ENCODE results near the gene CCDC127. TPM values are rescaled to one million over a fixed set of nuclear protein-coding genes. Genes with fewer than 3 reads are reported as not detected.

CCDC127 gene
- total RNA-seq, 4 donors from 2014 or later: 4.1 to 9.0 (median 7.2) TPM

- DNase-seq: no peak
- TF ChIP-seq CTCF (IDR thresholded peaks at IDR 0.05) (no peak), POLR2A (IDR thresholded peaks at IDR 0.05) (no peak)
Observed at GRCh38 chr5:206927-207536, 10.9 kb downstream of the CCDC127 start.

DNA sequence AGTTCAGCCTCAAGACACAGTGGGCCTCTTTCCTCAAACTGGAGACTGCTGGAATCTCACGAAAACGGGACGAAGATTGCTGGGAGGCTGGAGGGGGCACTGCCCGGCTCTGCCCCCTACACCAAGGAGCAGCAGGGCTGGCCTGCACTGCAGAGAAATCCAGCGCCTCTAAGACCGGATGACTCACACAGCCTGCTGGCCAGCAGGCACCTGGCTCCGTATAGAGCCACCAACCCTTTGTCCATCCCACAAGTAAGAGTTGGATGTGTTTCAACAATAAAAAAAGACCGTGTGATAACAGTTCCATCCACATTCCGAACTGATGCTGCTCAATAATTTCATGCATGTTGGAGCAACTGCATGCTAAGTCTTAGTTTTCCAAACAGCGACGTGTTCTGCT lies 11.5 kb downstream of the CCDC127 start:
- H3K36me3 ChIP-seq: peaks cover 0 to 27% (median 0%) of the 10 kb centered on the region in 3 donors
- no peaks in the 10 kb centered on the region for H3K9me3 ChIP-seq
- H3K4me1 ChIP-seq: no peaks in the 10 kb centered on the region
- no peak overlapping the region for H3K27ac ChIP-seq
- no peak for DNase-seq
- H3K27me3 ChIP-seq: no peaks in the 10 kb centered on the region
- H3K4me3 ChIP-seq: no peak overlapping the region
- no peak for TF ChIP-seq POLR2A (IDR thresholded peaks at IDR 0.05)
- no peak for TF ChIP-seq CTCF (IDR thresholded peaks at IDR 0.05)

More at GRCh38 chr5:206927-207536, 10.9 kb downstream of the CCDC127 start:
- Histone ChIP-seq H3K36me3 (peaks cover 0 to 27% (median 0%) of the 10 kb centered on the region in 3 donors), H3K9me3 (no peaks in the 10 kb centered on the region), H3K27me3 (no peaks in the 10 kb centered on the region), H3K4me1 (no peaks in the 10 kb centered on the region), H3K27ac (no peak overlapping the region), H3K4me3 (no peak overlapping the region)

DNA sequence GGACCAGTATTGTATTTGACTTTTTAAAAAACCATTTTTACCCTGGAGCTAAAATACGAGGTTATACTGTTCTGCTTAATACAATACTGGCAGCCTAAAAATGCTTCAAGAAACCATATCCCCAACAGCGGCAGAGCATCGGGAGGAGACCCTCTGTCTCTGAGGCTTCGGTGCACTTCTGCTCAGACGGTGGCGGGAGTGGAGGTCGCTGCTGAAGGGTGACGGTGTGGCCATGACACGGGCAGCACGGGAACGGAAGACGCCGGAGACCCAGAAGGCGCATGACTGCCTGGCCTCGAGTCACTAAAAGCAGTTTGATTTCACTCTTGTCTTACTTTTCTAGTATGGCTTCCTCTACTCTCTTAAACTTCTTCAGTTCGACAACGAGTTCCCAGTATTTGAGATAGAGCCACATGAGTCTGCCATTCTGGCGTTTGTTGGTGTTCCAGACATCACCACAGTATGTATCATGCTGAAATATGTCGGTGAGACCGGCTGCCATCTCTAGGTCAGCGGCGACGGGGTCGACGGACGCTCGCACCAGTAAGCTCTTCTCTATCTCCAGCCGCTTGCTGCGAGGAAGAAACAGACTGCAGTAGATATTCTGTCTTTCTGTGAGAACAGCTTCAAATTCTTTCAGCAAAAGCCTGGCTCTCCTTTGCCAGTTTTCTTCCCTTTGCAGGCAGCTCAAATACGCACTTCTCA lies 12.8 kb downstream of the CCDC127 start:
- Histone ChIP-seq H3K9me3 (no peaks in the 10 kb centered on the region), H3K4me3 (no peak overlapping the region), H3K36me3 (peaks cover 0 to 27% (median 0%) of the 10 kb centered on the region in 3 donors), H3K27ac (no peak overlapping the region), H3K4me1 (no peaks in the 10 kb centered on the region), H3K27me3 (no peaks in the 10 kb centered on the region)
- DNase-seq: peak in 1 of 3 donors; percentile 36
- no peak for TF ChIP-seq POLR2A (IDR thresholded peaks at IDR 0.05)
- no peak for TF ChIP-seq CTCF (IDR thresholded peaks at IDR 0.05)

- TF ChIP-seq POLR2A (IDR thresholded peaks at IDR 0.05): no peak
- TF ChIP-seq CTCF (IDR thresholded peaks at IDR 0.05): no peak
- DNase-seq: no peak
- Histone ChIP-seq H3K9me3 (no peaks in the 10 kb centered on the region), H3K27me3 (no peaks in the 10 kb centered on the region), H3K36me3 (peaks cover 0 to 27% (median 0%) of the 10 kb centered on the region in 3 donors), H3K27ac (no peak overlapping the region), H3K4me3 (no peak overlapping the region), H3K4me1 (no peaks in the 10 kb centered on the region)
Observed at GRCh38 chr5:204462-204861, 13.5 kb downstream of the CCDC127 start.

GRCh38 chr5:204001-204400 lies 14.0 kb downstream of the CCDC127 start:
- H3K27me3 ChIP-seq: no peaks in the 10 kb centered on the region

More at GRCh38 chr5:204001-204400, 14.0 kb downstream of the CCDC127 start:
- no peak overlapping the region for H3K4me3 ChIP-seq
- TF ChIP-seq POLR2A (IDR thresholded peaks at IDR 0.05) (no peak), CTCF (IDR thresholded peaks at IDR 0.05) (no peak)
- H3K4me1 ChIP-seq: no peaks in the 10 kb centered on the region
- peak in 1 of 3 donors; percentile 23 for DNase-seq
- H3K27ac ChIP-seq: no peak overlapping the region
- no peaks in the 10 kb centered on the region for H3K9me3 ChIP-seq
- H3K36me3 ChIP-seq: peaks cover 0 to 27% (median 0%) of the 10 kb centered on the region in 3 donors

Measured in Peyer's patch (tissue), 4 donors.